A673 (cell line): ENCODE measurements around the gene ERICH4. TPM values are rescaled to one million over a fixed set of nuclear protein-coding genes. Genes with fewer than 3 reads are reported as not detected.

Experiments
- BruUV-seq: library from RNA; stranded (reverse); fragments of 400-500 nt; replicated peaks from 2 replicates; lab custom pipeline; 2021; lab: Mats Ljungman, UMichigan
- CTCF ChIA-PET: fragments of 300-600 bp; sonication (Branson Sonifier 250); formaldehyde crosslinking; loops from one replicate; lab custom pipeline; 2022; ENCODE audit warnings: antibody characterized with exemption; lab: Charles Lee
- POLR2A ChIA-PET: fragments of 300-600 bp; sonication (Branson Sonifier 250); formaldehyde crosslinking; loops from one replicate; lab custom pipeline; 2022; ENCODE audit warnings: antibody characterized with exemption; ENCODE audit not compliant: low non-redundant PET; lab: Charles Lee
- DNase-seq: peaks from one replicate; pipeline ENCODE4 v3.0.0-alpha.2; 2015; ENCODE audit warnings: low spot score
- H3K27ac ChIP-seq: fragments of 200-600 bp; sonication (generic); 2 replicates; pipeline ENCODE4 v1.5.1; 2016; ENCODE audit warnings: mixed run types, low read depth, mild to moderate bottlenecking, mixed read lengths, antibody characterized with exemption, low read length; ENCODE audit not compliant: poor library complexity, severe bottlenecking
- H3K27me3 ChIP-seq: fragments of 200-600 bp; sonication (generic); replicated peaks from 2 replicates; pipeline ENCODE4 v1.6.1; 2017; ENCODE audit warnings: mixed run types, low read depth, mild to moderate bottlenecking, mixed read lengths, antibody characterized with exemption, low read length; ENCODE audit not compliant: insufficient read depth, poor library complexity
- H3K36me3 ChIP-seq: fragments of 200-600 bp; sonication (generic); 2 replicates; pipeline ENCODE4 v1.6.1; 2016; ENCODE audit warnings: mixed run types, mild to moderate bottlenecking, mixed read lengths, antibody characterized with exemption, low read length; ENCODE audit not compliant: insufficient read depth, poor library complexity, severe bottlenecking
- H3K4me1 ChIP-seq: fragments of 200-600 bp; sonication (generic); 2 replicates; pipeline ENCODE4 v1.6.1; 2017; ENCODE audit warnings: mixed run types, mild to moderate bottlenecking, mixed read lengths, antibody characterized with exemption, low read length; ENCODE audit not compliant: insufficient read depth, poor library complexity, severe bottlenecking
- H3K4me3 ChIP-seq: fragments of 200-600 bp; sonication (generic); 2 replicates; pipeline ENCODE4 v1.5.1; 2016; ENCODE audit warnings: low read depth, mixed run types, mild to moderate bottlenecking, mixed read lengths, low read length; ENCODE audit not compliant: poor library complexity, severe bottlenecking
- H3K9me3 ChIP-seq: fragments of 200-600 bp; sonication (generic); 2 replicates; pipeline ENCODE4 v1.6.1; 2016; ENCODE audit warnings: mixed run types, low read depth, mild to moderate bottlenecking, mixed read lengths, antibody characterized with exemption, low read length; ENCODE audit not compliant: poor library complexity, severe bottlenecking
- EZH2 ChIP-seq: fragments of 200-600 bp; sonication (generic); IDR thresholded peaks from 2 replicates; pipeline ENCODE4 v1.6.1; 2017; ENCODE audit warnings: borderline replicate concordance, low read depth, mild to moderate bottlenecking, mixed read lengths, antibody characterized with exemption, low read length; ENCODE audit not compliant: poor library complexity, severe bottlenecking
- intact Hi-C: fragments of 100-400 bp; cut with micrococcal nuclease; formaldehyde crosslinking; loops from one replicate; pipeline ENCODE4 v1.10.0; 2022; ENCODE audit not compliant: unreplicated experiment
- total RNA-seq: library from RNA; stranded (reverse); gene quantifications from 2 replicates; pipeline ENCODE4 v1.2.3, GENCODE V29; 2021
- TF ChIP-seq, protein P1 (sequence below): fragments of 300-800, 200-600 bp; sonication (generic); conservative IDR thresholded peaks from 2 replicates; pipeline ENCODE4 v1.5.1; 2017; ENCODE audit warnings: low read depth, mild to moderate bottlenecking, antibody characterized with exemption, low read length, moderate library complexity, mixed read lengths

Gene ERICH4
- total RNA-seq, 1 experiment from 2014 or later, result not detected

DNA sequence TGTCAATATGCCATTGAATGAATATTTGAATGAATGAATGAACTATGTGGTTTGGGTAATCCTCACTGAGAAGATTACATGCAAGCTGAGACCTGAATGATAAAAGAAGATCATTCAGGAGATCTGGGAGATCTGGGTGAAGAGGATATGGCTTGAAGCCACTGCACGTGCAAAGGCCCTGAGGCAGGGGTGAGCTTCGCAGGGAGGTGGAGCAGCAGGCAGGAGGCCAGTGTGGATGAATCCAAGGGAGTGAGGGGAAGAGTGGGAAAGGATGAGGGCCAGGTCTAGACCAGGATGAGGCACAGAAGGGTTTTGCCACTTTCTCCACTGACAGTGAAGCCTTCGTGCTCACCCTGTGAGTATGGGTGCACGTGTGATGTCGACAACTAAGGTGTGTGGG, 49.9 kb downstream of the ERICH4 start:
- no peaks in the 10 kb centered on the region for H3K27me3 ChIP-seq
- ChIA-PET CTCF (no interaction called here), POLR2A (no interaction called here)
- H3K36me3 ChIP-seq, result no peaks in the 10 kb centered on the region
- no peaks in the 10 kb centered on the region for H3K9me3 ChIP-seq
- intact Hi-C loops, result no loop called here
- TF ChIP-seq, protein P1, sequence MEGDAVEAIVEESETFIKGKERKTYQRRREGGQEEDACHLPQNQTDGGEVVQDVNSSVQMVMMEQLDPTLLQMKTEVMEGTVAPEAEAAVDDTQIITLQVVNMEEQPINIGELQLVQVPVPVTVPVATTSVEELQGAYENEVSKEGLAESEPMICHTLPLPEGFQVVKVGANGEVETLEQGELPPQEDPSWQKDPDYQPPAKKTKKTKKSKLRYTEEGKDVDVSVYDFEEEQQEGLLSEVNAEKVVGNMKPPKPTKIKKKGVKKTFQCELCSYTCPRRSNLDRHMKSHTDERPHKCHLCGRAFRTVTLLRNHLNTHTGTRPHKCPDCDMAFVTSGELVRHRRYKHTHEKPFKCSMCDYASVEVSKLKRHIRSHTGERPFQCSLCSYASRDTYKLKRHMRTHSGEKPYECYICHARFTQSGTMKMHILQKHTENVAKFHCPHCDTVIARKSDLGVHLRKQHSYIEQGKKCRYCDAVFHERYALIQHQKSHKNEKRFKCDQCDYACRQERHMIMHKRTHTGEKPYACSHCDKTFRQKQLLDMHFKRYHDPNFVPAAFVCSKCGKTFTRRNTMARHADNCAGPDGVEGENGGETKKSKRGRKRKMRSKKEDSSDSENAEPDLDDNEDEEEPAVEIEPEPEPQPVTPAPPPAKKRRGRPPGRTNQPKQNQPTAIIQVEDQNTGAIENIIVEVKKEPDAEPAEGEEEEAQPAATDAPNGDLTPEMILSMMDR, result no peak
- TF ChIP-seq EZH2, result no peak
- DNase-seq, result no peak
- H3K4me3 ChIP-seq, result no peak overlapping the region
- no peak overlapping the region for H3K27ac ChIP-seq
- H3K4me1 ChIP-seq, result no peaks in the 10 kb centered on the region
- BruUV-seq, result no TSS peak

Other genes with a start within 250 kb of the ERICH4 start
- 0.19 and 0.24 TPM in 2 replicates for gene CYP2S1, start 249.9 kb upstream of the ERICH4 start, total RNA-seq
- gene AXL, start 223.9 kb upstream of the ERICH4 start, total RNA-seq, result 0.92 and 1.0 TPM in 2 replicates
- 342 and 344 TPM in 2 replicates for gene HNRNPUL1, start 178.8 kb upstream of the ERICH4 start, total RNA-seq
- gene CCDC97, start 133.0 kb upstream of the ERICH4 start, total RNA-seq, result 40.8 and 41.8 TPM in 2 replicates
- 92.4 and 102 TPM in 2 replicates for gene TGFB1, start 89.2 kb upstream of the ERICH4 start, total RNA-seq
- 9.9 and 10.7 TPM in 2 replicates for gene B9D2, start 79.0 kb upstream of the ERICH4 start, total RNA-seq
- gene TMEM91, start 66.6 kb upstream of the ERICH4 start, total RNA-seq, result 4.9 and 8.7 TPM in 2 replicates
- 35.0 and 43.1 TPM in 2 replicates for gene EXOSC5, start 45.8 kb upstream of the ERICH4 start, total RNA-seq
- 14.7 and 15.9 TPM in 2 replicates for gene BCKDHA, start 45.3 kb upstream of the ERICH4 start, total RNA-seq
- 0.41 and 0.81 TPM in 2 replicates for gene B3GNT8, start 15.8 kb upstream of the ERICH4 start, total RNA-seq
- gene DMAC2, start 3.2 kb upstream of the ERICH4 start, total RNA-seq, result 86.5 and 96.6 TPM in 2 replicates
- gene CEACAM21, start 133.0 kb downstream of the ERICH4 start, total RNA-seq, result 4.3 and 6.1 TPM in 2 replicates
- gene CEACAM4, start 183.9 kb downstream of the ERICH4 start, total RNA-seq, result not detected in 2 replicates
- 0.43 and 0.44 TPM in 2 replicates for gene CEACAM7, start 245.1 kb downstream of the ERICH4 start, total RNA-seq